T47D (cell line): ENCODE data around the gene GGA1.

Experiments
- DNase-seq, 2 experiments: peaks; one replicate each; pipeline versions ENCODE4 v3.0.0 to v3.0.0-alpha.2; 2011 to 2012; ENCODE audit warnings: low read depth in 1 of 2, low spot score in 1 of 2
- JUND ChIP-seq: IDR thresholded peaks from 2 replicates; pipeline ENCODE4 v1.6.1; 2012; ENCODE audit warnings: low read depth
- in situ Hi-C: cut with HindIII; loops from 2 replicates; pipeline ENCODE4 v1.10.0; 2016; ENCODE audit warnings: low sequenced_read_pairs, low pct_unique_long_range_greater_than_20kb

GGA1 gene

GRCh38 chr22:37681556-37682049, 73.0 kb downstream of the GGA1 start:
- TF ChIP-seq JUND: no peak
- in situ Hi-C loops: no loop called here
- DNase-seq: peak; percentile 29 to 83
